RWPE1 (cell line): ENCODE data around the gene KAT6B.

Source experiments
- CTCF ChIA-PET: fragments of 350-600 bp; sonication (Branson Sonifier 250); formaldehyde crosslinking; extraction: SDS; loops from one replicate; lab custom pipeline; 2021; lab: Yijun Ruan, JAX
- POLR2A ChIA-PET: fragments of 400-600 bp; formaldehyde crosslinking; extraction: SDS; loops from one replicate; lab custom pipeline; 2020; ENCODE audit warnings: antibody characterized with exemption; ENCODE audit not compliant: low non-redundant PET; lab: Yijun Ruan, JAX
- DNase-seq: peaks from one replicate; pipeline ENCODE4 v3.0.0; 2012; ENCODE audit warnings: low spot score
- H3K27ac ChIP-seq: fragments of 450-650 bp; 2 replicates; pipeline ENCODE4 v1.5.1; 2017
- CTCF ChIP-seq: fragments of 450-650 bp; conservative IDR thresholded peaks from 2 replicates; pipeline ENCODE4 v1.5.1; 2017; ENCODE audit warnings: low read depth, mild to moderate bottlenecking

KAT6B gene

GRCh38 chr10:74969530-74969929 is 143.1 kb downstream of the KAT6B start:
- CTCF ChIA-PET: interaction anchor here (0.8 kb wide), 1 partner anchor 23 kb away, joined by 3 read pairs; no protein-coding TSS in a partner anchor
- H3K27ac ChIP-seq: no peak overlapping the region

GRCh38 chr10:74973741-74974392 is 147.5 kb downstream of the KAT6B start:
- ChIA-PET POLR2A (no interaction called here), CTCF (interaction anchor here (0.6 kb wide), 1 partner anchor 379 kb away, joined by 3 read pairs; no protein-coding TSS in a partner anchor)
- TF ChIP-seq CTCF: no peak
- no peak for DNase-seq
- no peak overlapping the region for H3K27ac ChIP-seq

More at GRCh38 chr10:74969530-74969929, 143.1 kb downstream of the KAT6B start:
- no peak for TF ChIP-seq CTCF
- no peak for DNase-seq
- POLR2A ChIA-PET: no interaction called here

GRCh38 chr10:74975758-74976157 is 149.4 kb downstream of the KAT6B start:
- TF ChIP-seq CTCF: no peak
- no peak overlapping the region for H3K27ac ChIP-seq
- CTCF ChIA-PET: interaction anchor here (0.5 kb wide), 1 partner anchor 11 kb away, joined by 3 read pairs; no protein-coding TSS in a partner anchor
- DNase-seq: no peak
- POLR2A ChIA-PET: no interaction called here

- DNase-seq: no peak
- CTCF ChIA-PET: no interaction called here
Observed at GRCh38 chr10:74976565-74976964, 150.2 kb downstream of the KAT6B start.

GRCh38 chr10:74977072-74977471 is 150.7 kb downstream of the KAT6B start:
- DNase-seq: no peak
- H3K27ac ChIP-seq: no peak overlapping the region
- no peak for TF ChIP-seq CTCF
- CTCF ChIA-PET: no interaction called here
- POLR2A ChIA-PET: no interaction called here

More at GRCh38 chr10:74976565-74976964, 150.2 kb downstream of the KAT6B start:
- TF ChIP-seq CTCF: no peak
- no peak overlapping the region for H3K27ac ChIP-seq
- POLR2A ChIA-PET: no interaction called here

GRCh38 chr10:74977913-74978847 is 151.8 kb downstream of the KAT6B start:
- no peak for TF ChIP-seq CTCF
- POLR2A ChIA-PET: no interaction called here
- no peak for DNase-seq
- CTCF ChIA-PET: interaction anchor here (0.6 kb wide), 1 partner anchor 351 kb away, joined by 6 read pairs; no protein-coding TSS in a partner anchor
- H3K27ac ChIP-seq: no peak overlapping the region
